GM21529 (cell line): ENCODE measurements around the gene RBCK1.
A peak's percentile ranks its signal among the peaks of the same experiment; 100 is the strongest.
"Not testable (repeated sequence)": the region's sequence is repeated elsewhere in the genome, so short reads cannot be mapped to it uniquely, and the experiment has no call there.

Experiments
- ATAC-seq: cut with Tn5 transposase; IDR thresholded peaks from one replicate; pipeline ENCODE4 v1.9.1; 2021; ENCODE audit not compliant: unreplicated experiment

RBCK1 gene

DNA sequence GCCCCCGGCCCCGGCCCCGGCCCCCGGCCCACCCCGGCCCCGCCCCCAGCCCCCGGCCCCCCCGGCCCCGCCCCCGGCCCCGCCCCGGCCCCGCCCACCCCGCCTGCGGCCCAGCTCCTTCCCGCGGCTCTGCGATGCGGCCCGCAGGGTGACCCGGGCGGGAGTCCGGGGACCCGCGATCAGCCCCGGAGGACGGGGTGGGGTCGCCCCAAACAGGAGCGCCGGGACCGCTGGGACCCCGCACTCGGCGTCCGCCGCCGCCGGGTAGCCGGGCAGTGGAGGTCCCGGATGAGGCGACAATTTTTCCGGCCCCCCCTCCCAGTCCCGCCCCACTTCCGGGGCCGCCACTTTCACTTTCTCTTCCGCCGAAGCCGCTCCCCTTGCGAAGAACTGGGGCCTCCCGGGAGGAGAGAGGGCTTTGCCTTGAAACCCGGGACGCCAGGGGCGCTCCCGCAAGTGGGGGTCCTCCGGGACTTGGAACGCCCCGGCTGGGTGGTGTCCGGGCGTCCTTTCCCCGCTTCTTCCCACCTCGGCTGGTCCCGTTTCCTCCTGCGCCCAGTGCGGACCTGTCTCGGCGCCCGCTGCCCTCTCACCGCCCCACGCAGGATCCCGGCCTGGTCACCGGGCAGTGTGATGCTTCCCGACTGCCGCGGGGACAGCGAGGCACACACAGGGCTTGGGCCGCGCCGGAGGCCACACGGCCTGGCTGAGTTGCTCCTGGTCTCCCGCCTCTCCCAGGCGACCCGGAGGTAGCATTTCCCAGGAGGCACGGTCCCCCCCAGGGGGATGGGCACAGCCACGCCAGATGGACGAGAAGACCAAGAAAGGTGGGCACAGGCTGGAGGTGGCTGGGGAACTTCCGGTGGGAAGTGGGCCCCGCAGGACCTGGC, at the start of gene RBCK1:
Gene RBCK1, plus strand, starts transcription at position 347 of the 890 bp plus-strand sequence. Its CDS starts 459 bp downstream, at position 806.
- ATAC-seq = peak; percentile 75

DNA sequence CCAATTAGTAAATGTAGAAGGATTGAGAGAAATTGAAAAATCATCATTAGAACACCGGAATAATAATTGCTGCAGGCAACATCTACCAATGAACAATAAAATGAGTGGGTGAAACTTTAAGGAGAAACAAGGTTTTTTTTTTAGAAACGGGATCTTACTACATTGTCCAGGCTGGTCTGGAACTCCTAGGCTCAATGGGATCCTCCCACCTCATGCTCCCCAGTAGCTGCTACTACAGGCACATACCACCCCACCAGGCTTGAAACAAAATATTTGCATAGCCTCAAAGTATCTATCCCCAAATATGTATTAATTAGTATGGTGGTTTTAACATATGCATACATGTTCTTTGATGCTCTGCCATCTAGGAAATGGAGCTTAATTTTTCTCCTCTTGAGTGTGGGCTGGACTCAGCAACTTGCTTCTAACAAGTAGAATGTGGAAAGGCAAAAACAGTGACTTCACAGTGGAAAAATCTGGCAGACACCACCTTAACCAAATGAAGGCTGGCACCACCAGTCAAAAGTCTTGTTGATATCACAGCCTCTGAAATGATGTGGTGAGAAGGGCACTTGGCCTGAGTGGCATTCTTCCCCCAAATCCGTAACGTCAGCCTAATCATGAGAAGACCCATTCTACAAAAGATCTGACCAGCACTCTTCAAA, 49.1 kb upstream of the RBCK1 start:
- ATAC-seq = no peak

DNA sequence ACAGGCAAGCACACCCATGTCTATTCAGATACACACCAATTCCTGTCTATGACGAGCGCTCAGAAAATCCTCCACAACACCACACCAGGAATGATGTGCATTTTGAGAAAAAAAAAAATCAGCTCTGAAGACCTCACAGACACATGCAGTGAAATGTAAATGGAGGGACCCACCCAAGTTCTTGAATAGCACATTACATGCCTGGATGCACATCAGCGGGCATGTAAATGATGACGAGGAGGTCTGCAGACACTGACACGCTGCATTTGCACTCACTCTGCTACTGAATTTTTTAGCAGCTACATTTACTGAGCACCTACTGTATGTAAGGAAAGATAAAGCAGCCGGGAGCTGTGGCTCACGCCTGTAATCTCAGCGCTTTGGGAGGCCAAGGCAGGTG, 46.5 kb upstream of the RBCK1 start:
- ATAC-seq = peak; percentile 55

DNA sequence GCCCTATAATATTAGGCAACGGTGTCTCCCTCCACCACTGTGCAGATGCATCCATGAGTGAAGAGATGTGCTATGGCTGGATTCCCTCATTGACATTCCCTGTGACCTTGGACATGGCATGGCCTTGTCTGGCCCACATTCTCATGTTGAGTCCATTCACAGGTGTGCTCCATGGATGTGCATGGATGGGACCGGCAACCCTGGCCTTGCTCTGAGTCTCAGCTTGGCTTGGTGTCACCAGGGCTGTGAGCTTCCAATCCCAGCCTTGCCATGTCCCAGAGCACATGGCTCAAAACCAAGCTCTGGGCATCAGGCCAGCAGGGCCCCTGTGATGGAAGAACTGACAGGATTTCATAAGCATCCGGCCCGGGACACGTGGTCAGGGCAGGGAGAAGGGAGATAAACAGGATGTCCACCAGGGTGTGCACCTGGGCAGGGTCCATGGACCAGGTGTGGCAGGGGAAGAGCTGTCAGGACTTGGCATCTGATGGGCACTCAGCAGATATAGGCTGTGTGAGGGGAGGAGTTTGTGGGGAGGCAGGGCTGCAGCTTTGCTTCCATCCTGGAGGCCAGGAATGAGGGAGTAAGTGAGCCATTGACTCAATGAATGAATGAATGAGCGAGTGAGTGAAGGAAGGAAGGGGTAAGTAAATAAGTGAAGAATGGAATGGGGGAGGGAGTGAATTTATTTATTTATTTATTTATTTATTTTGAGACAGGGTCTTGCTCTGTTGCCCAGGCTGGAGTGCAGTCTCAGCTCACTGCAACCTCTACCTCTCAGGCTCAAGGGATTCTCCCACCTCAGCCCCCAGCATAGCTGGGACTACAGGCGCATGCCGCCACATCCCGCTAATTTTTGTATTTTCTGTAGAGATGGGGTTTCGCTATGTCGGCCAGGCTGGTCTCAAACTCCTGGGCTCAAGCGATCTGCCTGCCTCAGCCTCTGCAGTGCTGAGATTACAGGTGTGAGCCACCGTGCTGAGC, 45.5 kb upstream of the RBCK1 start:
- peak; percentile 55 for ATAC-seq

DNA sequence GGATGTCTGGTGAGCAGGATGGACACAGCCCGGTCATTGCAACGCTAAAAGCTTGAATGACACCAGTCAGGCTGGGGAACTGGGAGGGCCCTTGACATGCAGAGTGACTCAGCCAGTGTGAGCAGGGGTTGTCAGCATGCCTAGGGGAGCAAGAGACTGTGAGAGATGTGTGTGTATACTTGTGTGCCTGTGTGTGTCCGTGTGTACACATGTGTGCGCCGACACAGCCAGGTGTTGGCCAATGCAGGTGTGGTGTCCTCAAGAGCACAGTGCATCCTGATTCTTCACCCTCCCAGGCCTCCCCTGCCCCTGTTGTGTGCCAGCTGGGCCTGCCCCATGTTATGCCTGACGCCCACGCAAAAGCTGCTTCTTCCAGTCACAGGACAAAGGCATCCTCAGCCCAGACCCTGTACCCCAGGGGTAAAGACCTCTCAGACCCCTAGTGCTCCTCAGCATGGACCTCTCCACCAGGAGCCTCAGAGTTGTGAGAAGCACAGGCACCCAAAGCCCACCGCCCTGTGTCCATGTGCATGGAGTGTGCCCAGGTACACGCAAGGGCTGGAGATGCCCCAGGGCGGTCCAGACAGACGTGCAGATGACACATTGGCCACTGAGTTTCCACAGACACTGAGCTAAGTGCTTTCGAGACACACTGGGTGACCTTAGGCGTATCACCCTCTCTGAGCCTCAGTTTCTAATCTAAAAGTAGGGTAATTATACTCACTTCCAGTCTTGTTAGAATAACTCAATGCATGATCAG, 44.6 kb upstream of the RBCK1 start:
- no peak for ATAC-seq

DNA sequence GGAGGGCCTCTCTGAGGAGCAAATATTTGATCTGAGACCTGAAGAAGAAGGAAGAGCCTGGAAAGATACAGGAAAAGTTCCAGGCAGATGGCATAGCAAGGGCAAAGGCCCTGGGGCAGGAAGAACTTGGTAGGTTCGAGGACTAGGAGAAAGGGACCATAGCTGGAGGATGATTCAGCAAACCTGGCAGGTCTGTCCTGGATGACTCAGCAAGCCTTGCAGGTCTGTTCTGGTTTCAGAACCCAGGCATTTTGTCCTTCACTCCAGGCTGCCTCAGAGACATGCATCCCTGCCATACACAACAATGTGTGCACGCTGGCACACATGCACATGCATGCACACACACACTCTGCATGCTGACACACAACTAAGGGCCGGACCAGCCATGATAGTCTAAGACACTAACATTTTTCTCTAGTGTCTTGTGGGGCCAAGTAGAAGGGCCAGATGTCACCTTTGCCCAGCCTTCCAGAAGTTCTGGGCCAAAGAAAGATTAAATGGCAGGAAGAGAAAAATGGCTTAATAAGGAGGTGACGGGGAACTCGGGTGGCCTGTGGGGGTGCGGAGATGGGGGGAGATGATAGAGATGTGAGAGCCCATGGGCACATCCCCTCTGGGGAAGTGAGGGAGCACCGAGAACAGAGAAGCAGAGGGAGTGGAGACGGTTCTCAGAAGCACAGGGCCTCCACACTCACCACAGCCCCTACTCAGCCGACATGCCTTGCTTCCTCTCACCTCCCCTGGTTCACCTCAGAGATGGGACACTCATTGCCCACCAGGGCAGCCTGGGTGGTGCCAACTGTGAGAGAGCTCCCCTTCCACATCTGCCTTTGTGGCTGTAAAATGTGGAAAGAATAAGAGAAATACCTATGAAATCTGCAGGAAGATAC, 42.9 kb upstream of the RBCK1 start:
- ATAC-seq = no peak

DNA sequence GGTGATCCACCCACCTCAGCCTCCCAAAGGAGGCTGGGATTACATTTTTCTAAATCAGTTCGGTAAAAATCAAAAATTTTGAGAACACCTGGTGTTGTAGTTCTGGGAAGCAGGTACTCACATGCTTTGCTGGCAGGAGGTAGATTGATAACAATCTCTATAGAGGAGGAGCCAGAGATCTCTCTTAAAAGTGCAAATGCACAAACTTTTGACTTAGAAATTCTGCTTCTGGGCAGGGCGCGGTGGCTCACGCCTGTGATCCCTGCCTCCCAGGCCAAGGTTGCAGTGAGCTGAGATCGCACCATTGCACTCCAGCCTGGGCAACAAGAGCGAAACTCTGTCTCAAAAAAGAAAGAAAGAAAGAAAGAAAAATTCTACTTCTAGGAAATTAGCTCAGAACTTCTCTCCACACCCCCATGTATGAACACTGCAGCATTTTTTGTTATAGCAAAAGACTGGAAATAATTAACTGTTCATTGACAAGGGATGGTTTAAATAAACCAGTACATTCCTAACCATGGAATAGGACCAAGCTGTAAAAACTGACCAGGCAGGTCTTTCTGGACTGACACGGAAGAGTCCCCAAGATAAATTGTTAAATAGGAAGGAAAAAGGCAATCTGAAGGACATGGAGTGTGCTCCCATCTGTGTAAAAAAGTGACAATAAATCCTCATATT, 41.9 kb upstream of the RBCK1 start:
- ATAC-seq = no peak

DNA sequence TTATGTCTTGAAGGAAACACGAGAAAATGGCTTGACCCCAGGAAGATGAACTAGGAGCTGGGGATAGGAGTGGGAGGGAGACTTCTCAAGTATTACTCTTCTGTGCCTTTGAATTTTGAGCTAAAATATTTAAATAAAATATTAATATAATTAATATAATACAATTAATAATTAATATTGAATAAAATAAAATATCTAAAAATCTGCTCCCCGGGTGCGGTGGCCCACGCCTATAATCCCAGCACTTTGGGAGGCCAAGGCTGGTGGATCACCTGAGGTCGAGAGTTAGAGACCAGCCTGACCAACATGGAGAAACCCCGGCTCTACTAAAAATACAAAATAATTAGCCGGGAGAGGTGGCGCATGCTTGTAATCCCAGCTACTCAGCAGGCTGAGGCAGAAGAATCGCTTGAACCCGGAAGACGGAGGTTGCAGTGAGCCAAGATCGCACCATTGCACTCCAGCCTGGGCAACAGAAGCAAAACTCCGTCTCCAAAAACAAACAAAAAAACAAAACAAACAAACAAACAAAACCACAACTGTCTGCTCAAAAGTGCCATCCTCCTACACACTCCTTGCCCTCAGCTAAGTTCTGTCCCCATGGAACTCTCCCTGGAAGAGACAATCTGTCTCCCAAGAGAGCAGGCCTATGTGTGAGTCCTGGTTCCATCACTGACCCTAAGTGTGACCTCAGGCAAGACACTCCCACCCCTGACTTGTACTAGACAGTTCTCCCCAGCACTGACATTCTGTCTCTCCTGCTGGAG, 41.2 kb upstream of the RBCK1 start:
- ATAC-seq = no peak

DNA sequence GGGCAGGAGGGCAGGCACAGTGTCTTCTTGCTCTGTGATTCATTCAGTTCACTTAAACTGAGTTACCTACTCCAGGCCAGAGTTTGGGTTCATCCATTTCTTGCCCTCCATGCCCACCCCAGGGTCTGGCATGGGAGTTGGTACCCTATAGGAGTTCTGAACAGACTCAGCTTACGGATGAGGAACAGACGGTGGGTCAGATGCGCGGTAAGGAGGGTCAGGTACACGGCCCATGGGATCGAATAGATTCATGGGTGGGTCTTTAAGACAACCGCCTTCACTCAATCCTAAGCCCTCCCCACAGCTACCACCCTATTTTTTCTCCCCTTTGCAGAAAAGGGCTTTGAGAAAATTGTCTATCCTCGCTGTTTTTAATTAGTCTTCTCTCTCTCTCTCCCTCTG, 40.6 kb upstream of the RBCK1 start:
- no peak for ATAC-seq

DNA sequence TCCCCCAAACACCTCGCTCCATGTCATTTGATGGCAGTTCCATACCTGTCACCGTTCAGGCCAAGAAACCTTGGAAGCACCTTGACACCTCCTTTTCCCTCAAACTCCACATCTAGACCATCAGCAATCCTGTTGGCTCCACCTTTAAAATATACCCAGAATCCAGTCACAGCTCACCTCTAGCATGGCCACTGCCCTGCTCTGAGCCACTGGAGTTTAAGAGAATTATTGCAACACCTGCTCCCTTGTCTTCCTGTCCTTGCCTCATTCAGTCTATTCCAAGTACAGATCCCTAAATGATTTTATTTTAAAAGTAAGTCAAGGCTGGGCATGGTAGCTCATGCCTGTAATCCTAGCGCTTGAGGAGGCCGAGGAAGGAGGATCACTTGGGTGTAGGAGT, 39.2 kb upstream of the RBCK1 start:
- no peak for ATAC-seq

DNA sequence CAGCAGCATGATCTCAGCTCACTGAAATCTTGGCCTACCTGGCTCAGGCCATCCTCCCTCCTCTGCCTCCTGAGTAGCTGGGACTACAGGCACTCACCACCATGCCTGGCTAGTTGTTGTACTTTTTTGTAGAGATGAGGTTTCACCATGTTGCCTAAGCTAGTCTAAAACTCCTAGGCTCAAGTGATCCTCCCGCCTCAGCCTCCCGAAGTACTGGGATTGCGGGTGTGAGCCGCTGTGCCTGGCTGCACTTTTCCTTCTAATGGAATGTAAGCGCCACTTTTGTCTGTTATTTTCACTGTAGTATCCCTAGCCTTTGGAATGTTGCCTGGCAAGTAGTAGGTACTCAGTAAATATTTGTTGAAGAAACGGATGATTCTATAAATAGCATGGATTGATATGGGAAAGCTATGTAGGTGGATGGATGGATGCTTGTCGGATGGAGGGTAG, 37.9 kb upstream of the RBCK1 start:
- no peak for ATAC-seq

DNA sequence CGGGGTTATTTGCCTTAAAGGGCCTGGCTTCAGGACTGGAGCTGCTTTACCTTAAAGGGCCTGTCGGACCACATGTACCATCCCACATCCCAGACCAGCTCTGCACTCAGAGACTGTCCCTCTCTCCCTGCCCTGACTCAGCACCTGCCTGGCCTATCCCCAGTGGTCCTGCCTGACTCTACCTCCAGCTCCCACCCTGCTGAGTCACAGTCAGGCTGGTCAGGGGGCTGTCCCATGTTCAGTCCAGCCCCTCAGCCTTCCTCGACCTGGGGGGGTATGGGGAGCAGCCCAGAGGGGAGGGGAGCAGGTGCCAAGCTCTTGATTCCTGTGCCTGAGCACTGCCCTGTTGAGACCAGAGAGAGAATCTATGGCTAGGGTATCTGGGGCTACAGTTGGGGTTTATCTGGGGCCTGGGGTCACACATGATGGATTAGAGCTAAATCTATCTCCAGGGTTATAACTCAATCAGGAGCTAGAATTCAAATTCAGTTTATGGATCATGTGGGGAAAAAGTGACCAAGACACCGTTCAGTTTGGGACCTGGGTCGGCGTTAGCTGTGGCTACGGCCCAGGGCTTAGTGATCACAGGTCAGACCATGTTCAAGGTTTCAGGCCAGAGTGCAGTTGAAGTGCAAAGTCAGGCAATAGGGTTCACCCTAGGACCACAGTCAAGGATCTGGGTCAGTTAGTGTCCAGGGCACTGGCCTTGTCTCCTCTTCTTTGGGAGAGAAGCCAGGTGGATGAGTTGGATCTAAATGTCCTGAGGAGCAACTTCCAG, 36.9 kb upstream of the RBCK1 start:
- no peak for ATAC-seq

DNA sequence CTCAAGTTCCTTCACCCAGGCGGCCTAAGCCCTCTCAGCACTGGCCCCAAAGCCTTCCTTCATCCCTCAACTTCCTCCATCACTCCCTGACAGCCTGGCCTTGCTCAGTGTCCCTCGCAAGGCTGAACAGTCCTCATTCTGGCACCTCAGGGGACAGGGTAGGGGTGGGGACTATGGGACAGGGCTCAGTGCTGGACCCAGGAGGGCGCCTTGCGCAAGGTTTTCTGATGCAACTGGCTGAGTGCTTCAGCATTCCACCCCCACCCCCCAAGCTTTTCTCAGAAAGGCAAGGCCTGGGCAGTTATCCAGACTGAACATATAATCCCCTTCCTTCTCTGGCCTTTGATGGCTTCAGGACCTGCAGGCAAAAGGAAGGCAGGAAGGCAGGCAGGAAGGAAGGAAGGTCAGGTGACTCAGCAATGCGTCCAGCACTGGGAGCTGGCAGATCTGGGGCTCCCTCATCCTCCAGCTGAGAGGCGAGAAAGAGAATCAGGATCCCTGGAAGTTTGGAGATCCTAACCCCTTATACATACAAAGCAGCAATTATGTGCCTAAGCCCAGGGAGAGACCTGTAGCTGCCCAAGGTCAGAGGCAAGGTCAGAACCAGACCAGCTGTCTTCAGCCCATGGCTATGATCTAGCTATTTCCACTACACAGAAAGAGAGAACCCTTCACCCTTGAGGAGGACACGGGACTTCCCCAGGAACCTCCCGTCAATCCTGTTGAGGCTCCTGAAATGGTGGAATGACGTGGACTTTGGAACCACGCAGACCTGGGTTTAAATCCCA, 36.1 kb upstream of the RBCK1 start:
- ATAC-seq = no peak

DNA sequence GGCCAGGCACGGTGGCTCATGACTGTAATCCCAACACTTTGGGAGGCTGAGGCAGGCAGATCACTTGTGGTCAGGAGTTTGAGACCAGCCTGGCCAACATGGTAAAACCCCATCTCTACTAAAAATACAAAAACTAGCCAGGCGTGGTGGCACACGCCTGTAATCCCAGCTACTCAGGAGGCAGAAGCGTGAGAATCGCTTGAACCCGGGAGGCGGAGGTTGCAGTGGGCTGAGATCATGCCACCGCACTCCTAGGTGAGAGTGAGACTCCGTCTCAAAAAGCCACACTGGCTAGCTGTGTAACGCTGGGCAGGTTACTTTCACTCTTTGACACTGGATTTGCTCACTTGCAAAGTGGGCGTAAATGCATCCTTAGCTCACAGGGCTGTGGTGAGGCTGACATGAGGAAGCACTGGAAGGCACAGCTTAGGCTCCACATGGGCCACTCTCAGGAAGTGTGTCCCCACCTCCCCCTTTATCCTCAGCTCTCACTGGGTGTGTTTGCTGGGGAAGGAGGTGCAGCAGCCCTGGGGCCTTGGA, 35.5 kb upstream of the RBCK1 start:
- not testable (repeated sequence) for ATAC-seq

DNA sequence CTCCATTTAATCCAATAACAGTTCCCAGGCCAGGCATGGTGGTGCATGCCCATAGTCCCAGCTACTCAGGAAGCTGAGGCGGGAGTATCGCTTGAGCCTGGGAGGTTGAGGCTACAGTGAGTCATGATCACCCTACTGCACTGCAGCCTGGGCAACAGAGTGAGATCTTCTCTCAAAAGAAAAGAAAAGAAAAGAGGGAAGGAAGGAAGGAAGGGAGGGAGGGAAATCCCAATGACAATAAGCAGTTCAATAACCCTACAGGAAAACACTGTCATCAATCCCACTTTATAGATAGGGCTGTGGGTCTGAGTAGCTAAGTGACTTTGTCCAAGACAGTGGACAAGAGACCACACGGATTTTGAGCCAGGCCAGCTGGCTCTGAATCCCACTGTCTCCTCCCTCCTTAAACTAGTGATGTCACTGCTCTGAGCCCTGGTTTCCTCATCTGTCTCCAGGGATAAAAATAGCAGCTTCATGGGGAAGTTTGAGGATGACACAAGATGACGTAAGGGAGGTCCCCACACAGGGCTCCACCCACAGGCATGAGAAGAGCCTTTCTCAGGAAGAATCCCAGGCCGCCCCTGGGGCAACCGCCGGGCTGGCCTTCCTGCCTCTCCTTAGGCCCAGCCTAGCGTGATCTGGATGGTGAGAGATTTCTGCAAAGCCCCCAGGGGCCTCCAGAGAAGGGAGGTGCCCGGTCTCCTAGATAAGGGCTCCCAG, 34.8 kb upstream of the RBCK1 start:
- no peak for ATAC-seq
